ENCODE results near the gene C11orf97.

Gene C11orf97

GRCh38 chr11:94536386-94536785, 24.1 kb downstream of the C11orf97 start:
- H3K4me3 ChIP-seq (ENCODE audit: low read depth, low read length) = no peak overlapping the region
- DNase-seq (ENCODE audit: low read depth) = no peak
- no peak for TF ChIP-seq CTCF (IDR thresholded peaks at IDR 0.05; ENCODE audit: low read depth, low read length, missing control alignments)

- TF ChIP-seq CTCF (IDR thresholded peaks at IDR 0.05; ENCODE audit: low read depth, low read length, missing control alignments) = no peak
- no peak overlapping the region for H3K4me3 ChIP-seq (ENCODE audit: low read depth, low read length)
- no peak for DNase-seq (ENCODE audit: low read depth)
These were observed 24.9 kb downstream of the C11orf97 start for GRCh38 chr11:94537031-94537600.

GRCh38 chr11:94539420-94539819, 27.2 kb downstream of the C11orf97 start:
- H3K4me3 ChIP-seq (ENCODE audit: low read depth, low read length) = no peak overlapping the region
- no peak for TF ChIP-seq CTCF (IDR thresholded peaks at IDR 0.05; ENCODE audit: low read depth, low read length, missing control alignments)

GRCh38 chr11:94543695-94544645, 31.7 kb downstream of the C11orf97 start, which contains the start of gene FUT4:
Gene FUT4, plus strand, starts transcription at chr11:94543921. Its CDS starts 213 bp downstream, at chr11:94544134.
- TF ChIP-seq CTCF (IDR thresholded peaks at IDR 0.05; ENCODE audit: low read depth, low read length, missing control alignments) = no peak
- DNase-seq (ENCODE audit: low read depth) = peak; percentile 26
- peak within 1 kb of the TSS; percentile 76 for H3K4me3 ChIP-seq (ENCODE audit: low read depth, low read length)

More at GRCh38 chr11:94539420-94539819, 27.2 kb downstream of the C11orf97 start:
- DNase-seq (ENCODE audit: low read depth) = no peak

DNA sequence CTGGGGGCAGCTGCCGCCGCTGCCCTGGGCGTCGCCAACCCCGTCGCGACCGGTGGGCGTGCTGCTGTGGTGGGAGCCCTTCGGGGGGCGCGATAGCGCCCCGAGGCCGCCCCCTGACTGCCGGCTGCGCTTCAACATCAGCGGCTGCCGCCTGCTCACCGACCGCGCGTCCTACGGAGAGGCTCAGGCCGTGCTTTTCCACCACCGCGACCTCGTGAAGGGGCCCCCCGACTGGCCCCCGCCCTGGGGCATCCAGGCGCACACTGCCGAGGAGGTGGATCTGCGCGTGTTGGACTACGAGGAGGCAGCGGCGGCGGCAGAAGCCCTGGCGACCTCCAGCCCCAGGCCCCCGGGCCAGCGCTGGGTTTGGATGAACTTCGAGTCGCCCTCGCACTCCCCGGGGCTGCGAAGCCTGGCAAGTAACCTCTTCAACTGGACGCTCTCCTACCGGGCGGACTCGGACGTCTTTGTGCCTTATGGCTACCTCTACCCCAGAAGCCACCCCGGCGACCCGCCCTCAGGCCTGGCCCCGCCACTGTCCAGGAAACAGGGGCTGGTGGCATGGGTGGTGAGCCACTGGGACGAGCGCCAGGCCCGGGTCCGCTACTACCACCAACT, 32.5 kb downstream of the C11orf97 start:
- peak overlapping the region; percentile 76 for H3K4me3 ChIP-seq (ENCODE audit: low read depth, low read length)
- DNase-seq (ENCODE audit: low read depth) = no peak
- TF ChIP-seq CTCF (IDR thresholded peaks at IDR 0.05; ENCODE audit: low read depth, low read length, missing control alignments) = no peak

GRCh38 chr11:94545264-94546161, 33.3 kb downstream of the C11orf97 start:
- no peak for TF ChIP-seq CTCF (IDR thresholded peaks at IDR 0.05; ENCODE audit: low read depth, low read length, missing control alignments)
- DNase-seq (ENCODE audit: low read depth) = no peak
- H3K4me3 ChIP-seq (ENCODE audit: low read depth, low read length) = no peak overlapping the region
